SK-N-SH treated with all-trans-retinoic acid at 6 μM for 48 hours (cell line): ENCODE measurements around the gene LDB2.

Source experiments
- ATAC-seq: fragments of 200-7000 bp; cut with Tn5 transposase; 3 replicates; pipeline ENCODE4 v1.9.1; 2020; ENCODE audit warnings: mild to moderate bottlenecking, moderate library complexity
- ARNTL ChIP-seq: fragments of 450-650 bp; formaldehyde crosslinking; IDR thresholded peaks from 2 replicates; pipeline ENCODE4 v1.5.0; 2020; ENCODE audit warnings: low read depth, mild to moderate bottlenecking, moderate library complexity, borderline replicate concordance
- BACH2 ChIP-seq: fragments of 250-450 bp; sonication (Bioruptor Pico); IDR thresholded peaks from 2 replicates; pipeline ENCODE4 v1.9.0; 2021; ENCODE audit warnings: mild to moderate bottlenecking, borderline replicate concordance
- CSDC2 ChIP-seq: fragments of 250-450 bp; sonication (Bioruptor Pico); IDR thresholded peaks from 2 replicates; pipeline ENCODE4 v1.5.0; 2020; ENCODE audit warnings: mild to moderate bottlenecking, moderate library complexity
- CSRNP3 ChIP-seq: fragments of 250-450 bp; sonication (Bioruptor Pico); IDR thresholded peaks from 2 replicates; pipeline ENCODE4 v1.5.1; 2021; ENCODE audit warnings: mild to moderate bottlenecking, moderate library complexity
- ESRRG ChIP-seq: fragments of 250-450 bp; sonication (Bioruptor Pico); IDR thresholded peaks from 2 replicates; pipeline ENCODE4 v1.6.1; 2021; ENCODE audit warnings: mild to moderate bottlenecking
- GLIS3 ChIP-seq: fragments of 250-450 bp; sonication (Bioruptor Pico); IDR thresholded peaks from 2 replicates; pipeline ENCODE4 v1.5.0; 2020; ENCODE audit warnings: mild to moderate bottlenecking, moderate library complexity
- ISL1 ChIP-seq: fragments of 250-450 bp; sonication (Bioruptor Pico); IDR thresholded peaks from 2 replicates; pipeline ENCODE4 v2.1.2; 2022; ENCODE audit warnings: mild to moderate bottlenecking, moderate library complexity
- OSR1 ChIP-seq: fragments of 250-450 bp; sonication (Bioruptor Pico); IDR thresholded peaks from 2 replicates; pipeline ENCODE4 v1.8.0; 2022; ENCODE audit warnings: moderate library complexity, mild to moderate bottlenecking, inconsistent platforms
- PPARA ChIP-seq: fragments of 250-450 bp; sonication (Bioruptor Pico); IDR thresholded peaks from 2 replicates; pipeline ENCODE4 v1.5.0; 2020; ENCODE audit warnings: mild to moderate bottlenecking, borderline replicate concordance
- RARB ChIP-seq: fragments of 250-450 bp; sonication (Bioruptor Pico); IDR thresholded peaks from 2 replicates; pipeline ENCODE4 v1.8.0; 2021; ENCODE audit warnings: mild to moderate bottlenecking, moderate library complexity
- SNAI2 ChIP-seq: fragments of 250-450 bp; sonication (Bioruptor Pico); IDR thresholded peaks from 2 replicates; pipeline ENCODE4 v1.5.0; 2020; ENCODE audit warnings: mild to moderate bottlenecking, moderate library complexity
- TCF4 ChIP-seq: fragments of 250-450 bp; sonication (Bioruptor Pico); IDR thresholded peaks from 2 replicates; pipeline ENCODE4 v1.8.0; 2021; ENCODE audit warnings: mild to moderate bottlenecking, moderate library complexity, borderline replicate concordance
- TOX ChIP-seq: fragments of 250-450 bp; sonication (Bioruptor Pico); IDR thresholded peaks from 2 replicates; pipeline ENCODE4 v1.8.0; 2021; ENCODE audit warnings: mild to moderate bottlenecking, moderate library complexity, borderline replicate concordance
- ZC3H10 ChIP-seq: fragments of 250-450 bp; sonication (Bioruptor Pico); IDR thresholded peaks from 2 replicates; pipeline ENCODE4 v1.5.1; 2021; ENCODE audit warnings: mild to moderate bottlenecking, moderate library complexity
- ZFP3 ChIP-seq: fragments of 250-450 bp; sonication (Bioruptor Pico); IDR thresholded peaks from 2 replicates; pipeline ENCODE4 v1.5.0; 2020; ENCODE audit warnings: mild to moderate bottlenecking, moderate library complexity
- ZFP30 ChIP-seq: fragments of 450-650 bp; formaldehyde crosslinking; IDR thresholded peaks from 2 replicates; pipeline ENCODE4 v1.5.0; 2022; ENCODE audit warnings: mild to moderate bottlenecking, moderate library complexity
- ZNF565 ChIP-seq: fragments of 450-650 bp; formaldehyde crosslinking; conservative IDR thresholded peaks from 2 replicates; pipeline ENCODE4 v1.5.0; 2020; ENCODE audit warnings: low read depth, mild to moderate bottlenecking, moderate library complexity
- ZNF70 ChIP-seq: fragments of 450-650 bp; formaldehyde crosslinking; IDR thresholded peaks from 2 replicates; pipeline ENCODE4 v1.5.0; 2020; ENCODE audit warnings: mild to moderate bottlenecking, moderate library complexity
- ZNF8 ChIP-seq: fragments of 450-650 bp; formaldehyde crosslinking; IDR thresholded peaks from 2 replicates; pipeline ENCODE4 v1.5.0; 2020; ENCODE audit warnings: mild to moderate bottlenecking, moderate library complexity
- TF ChIP-seq, protein P1 (sequence below): fragments of 250-450 bp; sonication (Bioruptor Pico); IDR thresholded peaks from 2 replicates; pipeline ENCODE4 v1.5.0; 2020; ENCODE audit warnings: mild to moderate bottlenecking, moderate library complexity
- TF ChIP-seq, protein P2 (sequence below): fragments of 250-450 bp; sonication (Bioruptor Pico); IDR thresholded peaks from 2 replicates; pipeline ENCODE4 v1.5.1; 2020; ENCODE audit warnings: low read depth, mild to moderate bottlenecking, moderate library complexity
- TF ChIP-seq, protein P3 (sequence below): fragments of 250-450 bp; sonication (Bioruptor Pico); IDR thresholded peaks from 2 replicates; pipeline ENCODE4 v1.8.0; 2021; ENCODE audit warnings: low read depth, mild to moderate bottlenecking, moderate library complexity, borderline replicate concordance
- TF ChIP-seq, protein P4 (sequence below): fragments of 250-450 bp; sonication (Bioruptor Pico); IDR thresholded peaks from 2 replicates; pipeline ENCODE4 v1.8.0; 2020; ENCODE audit warnings: mild to moderate bottlenecking, moderate library complexity, borderline replicate concordance

The LDB2 gene

GRCh38 chr4:16775411-16776154 is 122.9 kb downstream of the LDB2 start:
- ATAC-seq: no peak
- TF ChIP-seq ZFP3: no peak
- TF ChIP-seq RARB (CRISPR knock-in tag): no peak
- no peak for TF ChIP-seq OSR1 (CRISPR knock-in tag)
- TF ChIP-seq, protein P1, sequence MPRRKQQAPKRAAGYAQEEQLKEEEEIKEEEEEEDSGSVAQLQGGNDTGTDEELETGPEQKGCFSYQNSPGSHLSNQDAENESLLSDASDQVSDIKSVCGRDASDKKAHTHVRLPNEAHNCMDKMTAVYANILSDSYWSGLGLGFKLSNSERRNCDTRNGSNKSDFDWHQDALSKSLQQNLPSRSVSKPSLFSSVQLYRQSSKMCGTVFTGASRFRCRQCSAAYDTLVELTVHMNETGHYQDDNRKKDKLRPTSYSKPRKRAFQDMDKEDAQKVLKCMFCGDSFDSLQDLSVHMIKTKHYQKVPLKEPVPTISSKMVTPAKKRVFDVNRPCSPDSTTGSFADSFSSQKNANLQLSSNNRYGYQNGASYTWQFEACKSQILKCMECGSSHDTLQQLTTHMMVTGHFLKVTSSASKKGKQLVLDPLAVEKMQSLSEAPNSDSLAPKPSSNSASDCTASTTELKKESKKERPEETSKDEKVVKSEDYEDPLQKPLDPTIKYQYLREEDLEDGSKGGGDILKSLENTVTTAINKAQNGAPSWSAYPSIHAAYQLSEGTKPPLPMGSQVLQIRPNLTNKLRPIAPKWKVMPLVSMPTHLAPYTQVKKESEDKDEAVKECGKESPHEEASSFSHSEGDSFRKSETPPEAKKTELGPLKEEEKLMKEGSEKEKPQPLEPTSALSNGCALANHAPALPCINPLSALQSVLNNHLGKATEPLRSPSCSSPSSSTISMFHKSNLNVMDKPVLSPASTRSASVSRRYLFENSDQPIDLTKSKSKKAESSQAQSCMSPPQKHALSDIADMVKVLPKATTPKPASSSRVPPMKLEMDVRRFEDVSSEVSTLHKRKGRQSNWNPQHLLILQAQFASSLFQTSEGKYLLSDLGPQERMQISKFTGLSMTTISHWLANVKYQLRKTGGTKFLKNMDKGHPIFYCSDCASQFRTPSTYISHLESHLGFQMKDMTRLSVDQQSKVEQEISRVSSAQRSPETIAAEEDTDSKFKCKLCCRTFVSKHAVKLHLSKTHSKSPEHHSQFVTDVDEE (CRISPR knock-in tag): peak; percentile 75
- TF ChIP-seq CSRNP3 (CRISPR knock-in tag): 0 out of 2 replicates have a peak, but pooled peaks have one; percentile 17
- no peak for TF ChIP-seq ZFP30
- TF ChIP-seq BACH2 (CRISPR knock-in tag): no peak
- no peak for TF ChIP-seq SNAI2 (CRISPR knock-in tag)
- peak; percentile 94 for TF ChIP-seq ISL1 (CRISPR knock-in tag)
- no peak for TF ChIP-seq PPARA (CRISPR knock-in tag)
- TF ChIP-seq TCF4 (CRISPR knock-in tag): peak; percentile 54; the same call in 1 of the 2 replicates
- TF ChIP-seq, protein P2, sequence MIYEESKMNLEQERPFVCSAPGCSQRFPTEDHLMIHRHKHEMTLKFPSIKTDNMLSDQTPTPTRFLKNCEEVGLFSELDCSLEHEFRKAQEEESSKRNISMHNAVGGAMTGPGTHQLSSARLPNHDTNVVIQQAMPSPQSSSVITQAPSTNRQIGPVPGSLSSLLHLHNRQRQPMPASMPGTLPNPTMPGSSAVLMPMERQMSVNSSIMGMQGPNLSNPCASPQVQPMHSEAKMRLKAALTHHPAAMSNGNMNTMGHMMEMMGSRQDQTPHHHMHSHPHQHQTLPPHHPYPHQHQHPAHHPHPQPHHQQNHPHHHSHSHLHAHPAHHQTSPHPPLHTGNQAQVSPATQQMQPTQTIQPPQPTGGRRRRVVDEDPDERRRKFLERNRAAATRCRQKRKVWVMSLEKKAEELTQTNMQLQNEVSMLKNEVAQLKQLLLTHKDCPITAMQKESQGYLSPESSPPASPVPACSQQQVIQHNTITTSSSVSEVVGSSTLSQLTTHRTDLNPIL (CRISPR knock-in tag): peak; percentile 71
- TF ChIP-seq ZNF70 (CRISPR knock-in tag): no peak
- no peak for TF ChIP-seq TOX (CRISPR knock-in tag)
- TF ChIP-seq, protein P3, sequence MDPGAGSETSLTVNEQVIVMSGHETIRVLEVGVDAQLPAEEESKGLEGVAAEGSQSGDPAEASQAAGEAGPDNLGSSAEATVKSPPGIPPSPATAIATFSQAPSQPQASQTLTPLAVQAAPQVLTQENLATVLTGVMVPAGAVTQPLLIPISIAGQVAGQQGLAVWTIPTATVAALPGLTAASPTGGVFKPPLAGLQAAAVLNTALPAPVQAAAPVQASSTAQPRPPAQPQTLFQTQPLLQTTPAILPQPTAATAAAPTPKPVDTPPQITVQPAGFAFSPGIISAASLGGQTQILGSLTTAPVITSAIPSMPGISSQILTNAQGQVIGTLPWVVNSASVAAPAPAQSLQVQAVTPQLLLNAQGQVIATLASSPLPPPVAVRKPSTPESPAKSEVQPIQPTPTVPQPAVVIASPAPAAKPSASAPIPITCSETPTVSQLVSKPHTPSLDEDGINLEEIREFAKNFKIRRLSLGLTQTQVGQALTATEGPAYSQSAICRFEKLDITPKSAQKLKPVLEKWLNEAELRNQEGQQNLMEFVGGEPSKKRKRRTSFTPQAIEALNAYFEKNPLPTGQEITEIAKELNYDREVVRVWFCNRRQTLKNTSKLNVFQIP (CRISPR knock-in tag): no peak
- TF ChIP-seq, protein P4, sequence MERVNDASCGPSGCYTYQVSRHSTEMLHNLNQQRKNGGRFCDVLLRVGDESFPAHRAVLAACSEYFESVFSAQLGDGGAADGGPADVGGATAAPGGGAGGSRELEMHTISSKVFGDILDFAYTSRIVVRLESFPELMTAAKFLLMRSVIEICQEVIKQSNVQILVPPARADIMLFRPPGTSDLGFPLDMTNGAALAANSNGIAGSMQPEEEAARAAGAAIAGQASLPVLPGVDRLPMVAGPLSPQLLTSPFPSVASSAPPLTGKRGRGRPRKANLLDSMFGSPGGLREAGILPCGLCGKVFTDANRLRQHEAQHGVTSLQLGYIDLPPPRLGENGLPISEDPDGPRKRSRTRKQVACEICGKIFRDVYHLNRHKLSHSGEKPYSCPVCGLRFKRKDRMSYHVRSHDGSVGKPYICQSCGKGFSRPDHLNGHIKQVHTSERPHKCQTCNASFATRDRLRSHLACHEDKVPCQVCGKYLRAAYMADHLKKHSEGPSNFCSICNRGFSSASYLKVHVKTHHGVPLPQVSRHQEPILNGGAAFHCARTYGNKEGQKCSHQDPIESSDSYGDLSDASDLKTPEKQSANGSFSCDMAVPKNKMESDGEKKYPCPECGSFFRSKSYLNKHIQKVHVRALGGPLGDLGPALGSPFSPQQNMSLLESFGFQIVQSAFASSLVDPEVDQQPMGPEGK (CRISPR knock-in tag): no peak
- TF ChIP-seq ARNTL (CRISPR knock-in tag): no peak
- TF ChIP-seq CSDC2 (CRISPR knock-in tag): no peak
- no peak for TF ChIP-seq ZC3H10 (CRISPR knock-in tag)
- TF ChIP-seq ESRRG (CRISPR knock-in tag): peak; percentile 78; the same call in 1 of the 2 replicates
- no peak for TF ChIP-seq ZNF8
- no peak for TF ChIP-seq ZNF565 (CRISPR knock-in tag)
- no peak for TF ChIP-seq GLIS3 (CRISPR knock-in tag)
- TF ChIP-seq, all 23 proteins: peak for 6

GRCh38 chr4:16772366-16772850 is 126.0 kb downstream of the LDB2 start:
- ATAC-seq: peak; percentile 84

More at GRCh38 chr4:16772366-16772850, 126.0 kb downstream of the LDB2 start:
- peak; percentile 81 for TF ChIP-seq ISL1 (CRISPR knock-in tag)
- TF ChIP-seq OSR1 (CRISPR knock-in tag): no peak
